ENCODE results near the gene AAK1.

DNA sequence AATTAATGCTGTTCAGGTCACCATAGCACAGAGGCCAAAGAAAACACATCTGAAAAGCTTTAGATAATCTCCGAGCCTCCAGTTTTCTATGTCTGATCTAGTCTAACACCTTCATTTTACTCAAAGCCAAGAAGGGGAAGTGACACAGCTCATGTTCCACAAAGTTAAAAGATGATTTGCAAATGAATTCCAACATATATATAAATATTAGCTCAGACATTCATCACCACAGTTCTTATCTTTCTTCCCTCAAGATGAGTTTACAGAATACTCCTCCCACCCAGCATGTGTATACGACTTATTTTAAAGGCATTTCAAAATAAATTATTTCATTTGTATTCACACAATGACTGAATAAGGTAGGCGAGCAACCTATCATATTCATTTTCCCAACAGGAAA, 82.4 kb downstream of the AAK1 start:
- TF ChIP-seq, protein P1, sequence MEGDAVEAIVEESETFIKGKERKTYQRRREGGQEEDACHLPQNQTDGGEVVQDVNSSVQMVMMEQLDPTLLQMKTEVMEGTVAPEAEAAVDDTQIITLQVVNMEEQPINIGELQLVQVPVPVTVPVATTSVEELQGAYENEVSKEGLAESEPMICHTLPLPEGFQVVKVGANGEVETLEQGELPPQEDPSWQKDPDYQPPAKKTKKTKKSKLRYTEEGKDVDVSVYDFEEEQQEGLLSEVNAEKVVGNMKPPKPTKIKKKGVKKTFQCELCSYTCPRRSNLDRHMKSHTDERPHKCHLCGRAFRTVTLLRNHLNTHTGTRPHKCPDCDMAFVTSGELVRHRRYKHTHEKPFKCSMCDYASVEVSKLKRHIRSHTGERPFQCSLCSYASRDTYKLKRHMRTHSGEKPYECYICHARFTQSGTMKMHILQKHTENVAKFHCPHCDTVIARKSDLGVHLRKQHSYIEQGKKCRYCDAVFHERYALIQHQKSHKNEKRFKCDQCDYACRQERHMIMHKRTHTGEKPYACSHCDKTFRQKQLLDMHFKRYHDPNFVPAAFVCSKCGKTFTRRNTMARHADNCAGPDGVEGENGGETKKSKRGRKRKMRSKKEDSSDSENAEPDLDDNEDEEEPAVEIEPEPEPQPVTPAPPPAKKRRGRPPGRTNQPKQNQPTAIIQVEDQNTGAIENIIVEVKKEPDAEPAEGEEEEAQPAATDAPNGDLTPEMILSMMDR (conservative IDR thresholded peaks at IDR 0.05 in 1 of 2, IDR thresholded peaks at IDR 0.05 in 1 of 2; ENCODE audit: extremely low read depth in 1 of 2, insufficient read depth in 1 of 2, low read depth in 1 of 2, low read length in 2 of 2), result no peak
- no peak for TF ChIP-seq EZH2 (IDR thresholded peaks at IDR 0.05; ENCODE audit: borderline replicate concordance, low read length)
